Mesendoderm (in vitro differentiated cells): ENCODE data around the gene COX14.

ENCODE experiments used
- DNase-seq: peaks from one replicate; pipeline ENCODE4 v3.0.0; 2013
- H2AK5ac ChIP-seq: 2 replicates; pipeline ENCODE4 v1.6.1; 2013; ENCODE audit warnings: low read length, inconsistent platforms
- H2BK120ac ChIP-seq: 2 replicates; pipeline ENCODE4 v1.6.1; 2013; ENCODE audit warnings: low read depth, mild to moderate bottlenecking, low read length, moderate library complexity, mixed read lengths
- H2BK15ac ChIP-seq: replicated peaks from 2 replicates; pipeline ENCODE4 v1.6.1; 2013; ENCODE audit warnings: low read depth, mild to moderate bottlenecking, moderate library complexity
- H2BK5ac ChIP-seq: 2 replicates; pipeline ENCODE4 v1.6.1; 2013; ENCODE audit warnings: low read length, inconsistent platforms
- H3K18ac ChIP-seq: 2 replicates; pipeline ENCODE4 v1.6.1; 2013; ENCODE audit warnings: mild to moderate bottlenecking, low read length, mixed read lengths
- H3K23ac ChIP-seq: one replicate; pipeline ENCODE4 v1.6.1; 2013; ENCODE audit warnings: low read length
- H3K27ac ChIP-seq: 2 replicates; pipeline ENCODE4 v1.5.1; 2013; ENCODE audit warnings: low read depth, mild to moderate bottlenecking, inconsistent platforms, low read length, moderate library complexity
- H3K27me3 ChIP-seq: 2 replicates; pipeline ENCODE4 v1.6.1; 2013; ENCODE audit warnings: low read length, control low read depth, mild to moderate bottlenecking, inconsistent platforms; ENCODE audit not compliant: insufficient read depth, poor library complexity
- H3K36me3 ChIP-seq: 2 replicates; pipeline ENCODE4 v1.6.1; 2013; ENCODE audit warnings: low read length, inconsistent platforms; ENCODE audit not compliant: control insufficient read depth, insufficient read depth
- H3K4ac ChIP-seq: one replicate; pipeline ENCODE4 v1.6.1; 2013; ENCODE audit warnings: low read depth, mild to moderate bottlenecking, low read length, moderate library complexity
- H3K4me1 ChIP-seq: 2 replicates; pipeline ENCODE4 v1.6.1; 2013; ENCODE audit warnings: low read depth, low read length, inconsistent platforms; ENCODE audit not compliant: control insufficient read depth
- H3K4me2 ChIP-seq: 2 replicates; pipeline ENCODE4 v1.6.1; 2013; ENCODE audit warnings: low read length
- H3K4me3 ChIP-seq: 2 replicates; pipeline ENCODE4 v1.5.1; 2013; ENCODE audit warnings: mild to moderate bottlenecking, low read length
- H3K56ac ChIP-seq: one replicate; pipeline ENCODE4 v1.6.1; 2013; ENCODE audit warnings: low read length
- H3K79me1 ChIP-seq: 2 replicates; pipeline ENCODE4 v1.6.1; 2013; ENCODE audit warnings: low read length, inconsistent platforms
- H3K79me2 ChIP-seq: 2 replicates; pipeline ENCODE4 v1.6.1; 2013; ENCODE audit warnings: mild to moderate bottlenecking, low read length; ENCODE audit not compliant: control insufficient read depth, insufficient read depth
- H3K9ac ChIP-seq: 2 replicates; pipeline ENCODE4 v1.6.1; 2013; ENCODE audit warnings: low read length, inconsistent platforms
- H4K5ac ChIP-seq: one replicate; pipeline ENCODE4 v1.6.1; 2013; ENCODE audit warnings: low read length
- H4K8ac ChIP-seq: one replicate; pipeline ENCODE4 v1.6.1; 2013; ENCODE audit warnings: low read depth, mild to moderate bottlenecking, control low read depth, low read length, moderate library complexity
- WGBS: extraction: QIAGEN DNeasy Blood & Tissue Kit; methylation state at CpG from one replicate; pipeline ENCODE4 v1.1.7; 2013; ENCODE audit warnings: low lambda C conversion rate, missing lambda C conversion rate; ENCODE audit not compliant: insufficient coverage; ENCODE audit errors: extremely low coverage; 5-methylcytosine and 5-hydroxymethylcytosine counted together

COX14 gene

DNA sequence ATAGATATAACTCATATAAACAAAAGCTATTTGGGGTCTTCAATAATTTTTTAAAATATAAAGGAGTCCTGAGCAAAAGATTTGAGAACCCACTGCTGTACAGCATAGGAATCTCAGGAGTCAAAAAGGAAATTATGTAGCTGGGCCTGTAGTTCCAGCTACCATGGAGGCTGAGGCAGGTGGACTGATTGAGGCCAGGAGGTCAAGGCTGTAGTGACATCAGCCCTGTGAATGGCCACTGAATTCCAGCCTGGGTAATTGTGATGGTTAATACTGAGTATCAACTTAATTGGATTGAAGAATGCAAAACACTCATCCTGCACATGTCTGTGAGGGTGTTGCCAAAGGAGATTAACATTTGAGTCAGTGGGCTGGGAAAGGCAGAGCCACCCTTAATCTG lies 44.6 kb downstream of the COX14 start:
- Histone ChIP-seq H3K4ac (no peak overlapping the region), H2BK5ac (no peak overlapping the region), H3K79me2 (peaks cover 7% of the 10 kb centered on the region), H4K5ac (no peak overlapping the region), H3K27ac (no peak overlapping the region), H3K18ac (no peak overlapping the region), H3K56ac (no peak overlapping the region), H3K4me1 (no peaks in the 10 kb centered on the region), H3K79me1 (peaks cover 3% of the 10 kb centered on the region), H4K8ac (no peak overlapping the region), H2BK15ac (no peak overlapping the region), H3K4me3 (no peak overlapping the region), H2AK5ac (no peak overlapping the region), H3K27me3 (no peaks in the 10 kb centered on the region), H3K23ac (no peak overlapping the region), H2BK120ac (no peak overlapping the region), H3K9ac (no peak overlapping the region), H3K4me2 (no peak overlapping the region), H3K36me3 (no peaks in the 10 kb centered on the region)
- no peak for DNase-seq

DNA sequence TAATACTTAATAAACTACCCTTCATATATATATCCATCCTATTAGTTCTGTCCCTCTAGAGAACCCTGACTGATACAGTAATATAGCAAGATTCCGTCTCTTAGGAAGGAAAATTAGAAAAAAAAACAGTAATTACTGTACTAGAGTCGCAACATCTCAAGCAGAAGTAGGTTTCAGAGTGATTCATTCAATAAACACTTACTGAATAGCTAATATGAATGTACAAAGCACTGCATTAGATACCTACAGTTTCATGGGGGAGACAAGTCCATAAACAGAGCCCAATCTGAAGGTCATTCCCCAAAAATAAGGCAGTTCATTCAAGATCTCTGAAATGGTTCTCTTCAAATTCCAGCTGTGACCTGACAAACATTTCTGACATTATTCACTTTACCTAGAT lies 45.2 kb downstream of the COX14 start:
- Histone ChIP-seq H3K27ac (no peak overlapping the region), H3K4ac (no peak overlapping the region), H3K79me1 (peaks cover 2% of the 10 kb centered on the region), H3K56ac (no peak overlapping the region), H3K23ac (no peak overlapping the region), H2BK15ac (no peak overlapping the region), H3K27me3 (no peaks in the 10 kb centered on the region), H4K5ac (no peak overlapping the region), H3K9ac (no peak overlapping the region), H3K79me2 (peaks cover 9% of the 10 kb centered on the region), H3K4me2 (no peak overlapping the region), H3K4me1 (no peaks in the 10 kb centered on the region), H3K36me3 (no peaks in the 10 kb centered on the region), H2BK5ac (no peak overlapping the region), H2AK5ac (no peak overlapping the region), H3K4me3 (no peak overlapping the region), H4K8ac (no peak overlapping the region), H2BK120ac (no peak overlapping the region), H3K18ac (no peak overlapping the region)
- DNase-seq: no peak
- no CpG with 5 or more reads among the region's 2 CpGs for WGBS

DNA sequence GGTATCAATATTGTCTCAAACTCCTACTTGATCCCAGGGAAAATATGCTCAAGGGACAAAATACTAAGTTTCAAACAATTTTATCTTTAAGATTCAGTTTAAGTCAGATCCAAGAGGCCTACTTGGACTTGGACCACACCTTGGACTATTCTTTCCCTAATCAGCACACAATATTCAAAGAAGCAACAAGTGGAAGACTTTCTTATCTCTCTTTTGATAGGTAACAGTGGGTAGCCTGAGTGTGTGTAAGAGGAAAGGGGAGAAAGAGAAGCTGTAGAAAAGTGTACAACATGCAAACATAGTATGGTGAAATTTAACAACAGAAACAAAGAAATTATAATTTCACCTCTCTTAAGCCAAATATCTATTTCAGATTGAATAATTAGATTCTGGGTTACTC lies 48.6 kb downstream of the COX14 start:
- no peak overlapping the region for H3K18ac ChIP-seq
- H3K79me1 ChIP-seq: peaks cover 2% of the 10 kb centered on the region
- H4K5ac ChIP-seq: no peak overlapping the region
- H3K27me3 ChIP-seq: no peaks in the 10 kb centered on the region
- H3K4me3 ChIP-seq: no peak overlapping the region
- H3K27ac ChIP-seq: no peak overlapping the region
- H3K23ac ChIP-seq: no peak overlapping the region
- H2BK5ac ChIP-seq: no peak overlapping the region
- no peak overlapping the region for H3K9ac ChIP-seq
- H3K4me1 ChIP-seq: no peaks in the 10 kb centered on the region
- no peaks in the 10 kb centered on the region for H3K36me3 ChIP-seq
- no peak overlapping the region for H2AK5ac ChIP-seq
- H3K79me2 ChIP-seq: peaks cover 28% of the 10 kb centered on the region
- no peak overlapping the region for H2BK120ac ChIP-seq
- no peak overlapping the region for H4K8ac ChIP-seq
- H3K56ac ChIP-seq: no peak overlapping the region
- DNase-seq: peak; percentile 6
- H3K4me2 ChIP-seq: no peak overlapping the region
- H3K4ac ChIP-seq: no peak overlapping the region
- no peak overlapping the region for H2BK15ac ChIP-seq

DNA sequence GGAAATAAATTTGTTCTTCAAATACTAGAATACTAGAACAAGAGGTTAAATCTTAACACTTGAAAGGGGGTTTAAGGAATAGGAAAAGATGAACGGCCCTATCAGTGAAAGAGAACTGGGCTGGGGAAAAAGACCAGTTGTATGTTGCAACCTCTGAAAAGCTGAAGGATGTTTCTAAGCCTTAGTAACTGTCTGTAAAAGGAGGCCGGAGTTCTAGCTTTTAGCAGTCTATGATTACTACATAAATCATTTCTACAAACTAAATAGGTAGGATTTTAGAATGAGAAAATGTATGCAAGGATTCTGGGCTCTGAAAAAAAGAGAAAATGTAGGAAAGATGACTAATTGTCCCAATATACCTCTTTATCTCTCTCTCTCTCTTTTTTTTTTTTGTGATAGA lies 50.2 kb downstream of the COX14 start:
- Histone ChIP-seq H3K27me3 (no peaks in the 10 kb centered on the region), H3K9ac (no peak overlapping the region), H3K56ac (no peak overlapping the region), H3K4me3 (no peak overlapping the region), H2BK120ac (no peak overlapping the region), H2BK15ac (no peak overlapping the region), H3K79me1 (peaks cover 5% of the 10 kb centered on the region), H3K79me2 (peaks cover 36% of the 10 kb centered on the region), H4K8ac (no peak overlapping the region), H3K4ac (no peak overlapping the region), H3K4me2 (no peak overlapping the region), H2AK5ac (no peak overlapping the region), H3K23ac (no peak overlapping the region), H3K27ac (no peak overlapping the region), H3K36me3 (no peaks in the 10 kb centered on the region), H3K18ac (no peak overlapping the region), H3K4me1 (no peaks in the 10 kb centered on the region), H4K5ac (no peak overlapping the region), H2BK5ac (no peak overlapping the region)
- no CpG with 5 or more reads among the region's 2 CpGs for WGBS
- DNase-seq: no peak

DNA sequence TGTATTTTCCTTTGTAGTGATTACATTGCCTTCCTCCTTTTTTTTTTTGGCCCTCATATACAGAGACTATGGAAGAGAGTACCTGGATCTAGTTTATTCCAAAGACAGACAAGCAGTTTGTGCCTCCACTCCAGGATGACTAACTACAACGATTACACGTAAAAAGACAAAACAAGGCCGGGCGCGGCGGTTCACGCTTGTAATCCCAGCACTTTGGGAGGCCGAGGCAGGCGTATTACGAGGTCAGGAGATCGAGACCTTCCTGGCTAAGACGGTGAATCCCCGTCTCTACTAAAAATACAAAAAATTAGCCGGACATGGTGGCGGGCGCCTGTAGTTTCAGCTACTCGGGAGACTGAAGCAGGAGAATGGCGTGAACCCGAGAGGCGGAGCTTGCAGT lies 52.9 kb downstream of the COX14 start:
- Histone ChIP-seq H2BK15ac (no peak overlapping the region), H3K9ac (no peak overlapping the region), H2BK120ac (no peak overlapping the region), H4K5ac (no peak overlapping the region), H4K8ac (no peak overlapping the region), H3K23ac (no peak overlapping the region), H3K36me3 (no peaks in the 10 kb centered on the region), H3K56ac (no peak overlapping the region), H3K4me1 (no peaks in the 10 kb centered on the region), H3K79me1 (peaks cover 5% of the 10 kb centered on the region), H3K27ac (no peak overlapping the region), H2BK5ac (no peak overlapping the region), H3K79me2 (peaks cover 35% of the 10 kb centered on the region), H3K4me2 (no peak overlapping the region), H3K4me3 (no peak overlapping the region), H2AK5ac (no peak overlapping the region), H3K18ac (no peak overlapping the region), H3K4ac (no peak overlapping the region), H3K27me3 (no peaks in the 10 kb centered on the region)
- WGBS: no CpG with 5 or more reads among the region's 20 CpGs
- DNase-seq: no peak

DNA sequence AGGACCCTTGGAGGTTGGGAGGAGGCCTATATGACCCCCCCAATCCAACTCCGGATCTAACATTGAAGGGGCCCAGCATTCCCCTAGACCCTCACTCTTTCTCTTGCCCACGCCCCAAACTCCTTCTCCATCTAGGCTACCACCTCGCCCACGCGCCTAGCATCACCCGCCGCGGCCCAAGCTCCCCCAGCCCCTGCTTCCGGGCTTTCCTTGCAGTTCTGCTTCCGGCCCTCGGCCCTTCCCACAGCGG lies 54.7 kb downstream of the COX14 start:
- H4K8ac ChIP-seq: no peak overlapping the region
- H3K56ac ChIP-seq: peak overlapping the region; percentile 95
- H2BK120ac ChIP-seq: no peak overlapping the region
- peak overlapping the region; percentile 76 for H3K27ac ChIP-seq
- peaks cover 3% of the 10 kb centered on the region for H3K79me1 ChIP-seq
- H3K9ac ChIP-seq: peak overlapping the region; percentile 99
- peak overlapping the region; percentile 35 for H3K18ac ChIP-seq
- H3K4me1 ChIP-seq: no peaks in the 10 kb centered on the region
- peak overlapping the region; percentile 58 for H3K4ac ChIP-seq
- H4K5ac ChIP-seq: no peak overlapping the region
- H3K27me3 ChIP-seq: no peaks in the 10 kb centered on the region
- peak overlapping the region; percentile 84 for H2BK5ac ChIP-seq
- no peaks in the 10 kb centered on the region for H3K36me3 ChIP-seq
- H3K23ac ChIP-seq: peak overlapping the region; percentile 45
- no peak for DNase-seq
- peak overlapping the region; percentile 86 for H3K4me2 ChIP-seq
- peak overlapping the region; percentile 97 for H3K4me3 ChIP-seq
- no peak overlapping the region for H2BK15ac ChIP-seq
- no CpG with 5 or more reads among the region's 12 CpGs for whole genome bisulfite sequencing
- peak overlapping the region; percentile 64 for H2AK5ac ChIP-seq
- H3K79me2 ChIP-seq: peaks cover 29% of the 10 kb centered on the region
